ENCODE measurements around the gene APOM. TPM values are rescaled to one million over a fixed set of nuclear protein-coding genes. Genes with fewer than 3 reads are reported as not detected.

APOM gene
- total RNA-seq, 1 donor from 2014 or later: 2.4 TPM

GRCh38 chr6:31705931-31706330 lies 50.2 kb downstream of the APOM start:
- no peak for DNase-seq (ENCODE audit: low spot score)

GRCh38 chr6:31706599-31706998 lies 50.9 kb downstream of the APOM start, which contains the start of gene LY6G6F:
Gene LY6G6F (plus strand): TSS chr6:31706866. CDS start chr6:31706907, 41 bp downstream.
- no peak for DNase-seq (ENCODE audit: low spot score)

GRCh38 chr6:31707701-31708100 lies 52.0 kb downstream of the APOM start:
- no peak for DNase-seq (ENCODE audit: low spot score)

Other genes starting within 250 kb of the APOM start
- gene MICB, start 157.7 kb upstream of the APOM start, total RNA-seq: 2.9 TPM
- not detected for gene MCCD1, start 126.9 kb upstream of the APOM start, total RNA-seq
- gene DDX39B, start 113.9 kb upstream of the APOM start, total RNA-seq: 368 TPM
- 0.65 TPM for gene ATP6V1G2, start 109.3 kb upstream of the APOM start, total RNA-seq
- 21.9 TPM for gene NFKBIL1, start 108.3 kb upstream of the APOM start, total RNA-seq
- gene LTA, start 83.6 kb upstream of the APOM start, total RNA-seq: not detected
- 0.36 TPM for gene TNF, start 80.3 kb upstream of the APOM start, total RNA-seq
- 0.42 TPM for gene LTB, start 73.5 kb upstream of the APOM start, total RNA-seq
- gene LST1, start 69.6 kb upstream of the APOM start, total RNA-seq: 6.7 TPM
- not detected for gene NCR3, start 62.9 kb upstream of the APOM start, total RNA-seq
- 6.7 TPM for gene AIF1, start 40.7 kb upstream of the APOM start, total RNA-seq
- 186 TPM for gene PRRC2A, start 35.2 kb upstream of the APOM start, total RNA-seq
- gene BAG6, start 3.2 kb upstream of the APOM start, total RNA-seq: 234 TPM
- gene C6orf47, start 4.9 kb downstream of the APOM start, total RNA-seq: 21.5 TPM
- 15.3 TPM for gene GPANK1, start 9.1 kb downstream of the APOM start, total RNA-seq
- 149 TPM for gene CSNK2B, start 10.2 kb downstream of the APOM start, total RNA-seq
- 20.6 TPM for gene LY6G5B, start 14.1 kb downstream of the APOM start, total RNA-seq
- gene LY6G5C, start 25.2 kb downstream of the APOM start, total RNA-seq: 3.0 TPM
- 44.5 TPM for gene ABHD16A, start 47.4 kb downstream of the APOM start, total RNA-seq
- not detected for gene LY6G6F, start 51.0 kb downstream of the APOM start, total RNA-seq
- not detected for gene LY6G6D, start 59.5 kb downstream of the APOM start, total RNA-seq
- gene LY6G6C, start 65.9 kb downstream of the APOM start, total RNA-seq: not detected
- 0.26 TPM for gene MPIG6B, start 67.5 kb downstream of the APOM start, total RNA-seq
- gene DDAH2, start 73.4 kb downstream of the APOM start, total RNA-seq: 33.3 TPM
- gene CLIC1, start 80.6 kb downstream of the APOM start, total RNA-seq: 276 TPM
- 27.8 TPM for gene MSH5, start 84.1 kb downstream of the APOM start, total RNA-seq
- 2.8 TPM for gene SAPCD1, start 106.8 kb downstream of the APOM start, total RNA-seq
- 5.5 TPM for gene VWA7, start 121.4 kb downstream of the APOM start, total RNA-seq
- 105 TPM for gene VARS1, start 139.9 kb downstream of the APOM start, total RNA-seq
- 35.6 TPM for gene LSM2, start 151.1 kb downstream of the APOM start, total RNA-seq
- 1.7 TPM for gene HSPA1L, start 159.4 kb downstream of the APOM start, total RNA-seq
- gene HSPA1A, start 159.6 kb downstream of the APOM start, total RNA-seq: 191 TPM
- gene HSPA1B, start 171.8 kb downstream of the APOM start, total RNA-seq: 163 TPM
- 29.2 TPM for gene NEU1, start 206.9 kb downstream of the APOM start, total RNA-seq
- gene SLC44A4, start 223.1 kb downstream of the APOM start, total RNA-seq: 79.8 TPM
- gene EHMT2, start 241.8 kb downstream of the APOM start, total RNA-seq: 53.4 TPM
- gene ZBTB12, start 246.2 kb downstream of the APOM start, total RNA-seq: 6.4 TPM

Data from ureter (tissue), 1 donor.